Keratinocyte (primary cell): Measurements from ENCODE around the gene MSRB2. TPM values are rescaled to one million over a fixed set of nuclear protein-coding genes. Genes with fewer than 3 reads are reported as not detected.

Experiments
- DNase-seq: peaks from one replicate; pipeline ENCODE4 v3.0.0-alpha.2; 2011; ENCODE audit warnings: low read depth, missing footprints, low spot score
- FAIRE-seq: peaks from 2 replicates; lab custom pipeline; 2011; peaks lifted over from hg19 to GRCh38; lab: Jason Lieb, UNC
- H2AFZ ChIP-seq: 2 replicates; pipeline ENCODE4 v1.6.0; 2012; ENCODE audit warnings: low read length, control low read depth, inconsistent platforms; ENCODE audit not compliant: control insufficient read depth
- H3K27ac ChIP-seq: 2 replicates; pipeline ENCODE4 v1.5.1; 2011; ENCODE audit warnings: low read length; ENCODE audit not compliant: control insufficient read depth, insufficient read depth
- H3K27me3 ChIP-seq: 3 replicates; pipeline ENCODE4 v1.6.0; 2011; ENCODE audit warnings: low read length; ENCODE audit not compliant: control insufficient read depth, insufficient read depth; ENCODE audit errors: extremely low read depth
- H3K36me3 ChIP-seq, 2 experiments: 2 replicates in 1 of 2; 3 replicates in 1 of 2; pipeline ENCODE4 v1.5.1; 2011; ENCODE audit warnings: low read length in 2 of 2, mild to moderate bottlenecking in 1 of 2; ENCODE audit not compliant: control insufficient read depth in 2 of 2, insufficient read depth in 2 of 2; ENCODE audit errors: extremely low read depth in 1 of 2
- H3K4me1 ChIP-seq: 3 replicates; pipeline ENCODE4 v1.5.1; 2011; ENCODE audit warnings: low read length; ENCODE audit not compliant: control insufficient read depth, insufficient read depth; ENCODE audit errors: extremely low read depth
- H3K4me2 ChIP-seq: 3 replicates; pipeline ENCODE4 v1.6.0; 2011; ENCODE audit warnings: low read depth, low read length; ENCODE audit not compliant: control insufficient read depth, insufficient read depth; ENCODE audit errors: extremely low read depth
- H3K4me3 ChIP-seq, 3 experiments: fragments of 200-600 bp in 1 of 3; sonication (generic) in 1 of 3; 2 replicates in 2 of 3; 3 replicates in 1 of 3; pipeline ENCODE4 v1.5.1; 2011 to 2016; ENCODE audit warnings: low read length in 3 of 3, mild to moderate bottlenecking in 3 of 3, control low read depth in 2 of 3, inconsistent platforms in 1 of 3, low read depth in 1 of 3, mixed read lengths in 1 of 3, mixed run types in 1 of 3, moderate library complexity in 1 of 3; ENCODE audit not compliant: control insufficient read depth in 2 of 3, insufficient read depth in 2 of 3; ENCODE audit errors: extremely low read depth in 1 of 3
- H3K79me2 ChIP-seq: 2 replicates; pipeline ENCODE4 v1.6.0; 2012; ENCODE audit warnings: low read length; ENCODE audit not compliant: control insufficient read depth, insufficient read depth
- H3K9ac ChIP-seq: 3 replicates; pipeline ENCODE4 v1.6.0; 2011; ENCODE audit warnings: low read length; ENCODE audit not compliant: control insufficient read depth, insufficient read depth; ENCODE audit errors: extremely low read depth
- H3K9me1 ChIP-seq: 3 replicates; pipeline ENCODE4 v1.6.0; 2011; ENCODE audit warnings: low read length; ENCODE audit not compliant: control insufficient read depth, insufficient read depth; ENCODE audit errors: extremely low read depth
- H3K9me3 ChIP-seq: 2 replicates; pipeline ENCODE4 v1.5.1; 2012; ENCODE audit warnings: low read depth, low read length; ENCODE audit not compliant: control insufficient read depth
- H4K20me1 ChIP-seq: 3 replicates; pipeline ENCODE4 v1.6.0; 2011; ENCODE audit warnings: low read length; ENCODE audit not compliant: control insufficient read depth, insufficient read depth; ENCODE audit errors: extremely low read depth
- CTCF ChIP-seq, 3 experiments: IDR thresholded peaks in 1 of 3; conservative IDR thresholded peaks in 1 of 3; optimal IDR thresholded peaks in 1 of 3; 2 replicates in 2 of 3; 3 replicates in 1 of 3; pipeline versions ENCODE3 to v1.5.1; 2011; ENCODE audit warnings: low read length in 3 of 3, mild to moderate bottlenecking in 3 of 3, moderate library complexity in 2 of 3, control low read depth in 1 of 3, inconsistent platforms in 1 of 3; ENCODE audit not compliant: insufficient read depth in 2 of 3; ENCODE audit errors: extremely low read depth in 1 of 3
- EZH2 ChIP-seq: IDR thresholded peaks from one replicate; pipeline ENCODE4 v1.6.1; 2012; ENCODE audit warnings: inconsistent platforms, mild to moderate bottlenecking, low read length, moderate library complexity
- dilution Hi-C: fragments of 300-500 bp; cut with MboI; formaldehyde crosslinking; loops from one replicate; pipeline ENCODE4 v1.7.0; 2020; ENCODE audit warnings: low sequenced_read_pairs; ENCODE audit not compliant: extremely low pct_ligation_motif_present
- polyA plus RNA-seq, 5 experiments: library from polyadenylated mRNA; depleted of rRNA in 3 of 5; stranded (reverse) in 3 of 5; stranded (forward) in 1 of 5; unstranded in 1 of 5; fragments of >200 nt; gene quantifications; 1 replicate in 1 of 5; 2 replicates in 3 of 5; 3 replicates in 1 of 5; pipeline versions ENCODE4 v1.2.1 to v1.2.3, GENCODE V29; 2011 to 2012; ENCODE audit warnings: missing spikeins in 2 of 5, low read depth in 1 of 5, low replicate concordance in 1 of 5

The MSRB2 gene
- polyA plus RNA-seq, 1 donor (not counting 4 experiments of a cell fraction or from before 2014, with no cell fraction given), result 27.6 TPM

GRCh38 chr10:23136462-23136861 lies 41.1 kb downstream of the MSRB2 start:
- Histone ChIP-seq H3K4me1 (peaks cover 4% of the 10 kb centered on the region), H3K27ac (no peak overlapping the region), H3K9me3 (no peaks in the 10 kb centered on the region), H3K4me3 (no peak overlapping the region), H3K9me1 (no peaks in the 10 kb centered on the region), H3K9ac (no peak overlapping the region), H3K36me3 (no peaks in the 10 kb centered on the region), H3K79me2 (no peaks in the 10 kb centered on the region), H3K4me2 (no peak overlapping the region), H3K27me3 (no peaks in the 10 kb centered on the region), H2AFZ (no peak overlapping the region), H4K20me1 (no peaks in the 10 kb centered on the region)
- DNase-seq (no peak), FAIRE-seq (no peak)
- TF ChIP-seq EZH2, result no peak
- no peak for TF ChIP-seq CTCF (optimal IDR thresholded peaks at IDR 0.05 in 1 of 3, IDR thresholded peaks at IDR 0.05 in 1 of 3, conservative IDR thresholded peaks at IDR 0.05 in 1 of 3; ENCODE audit: extremely low read depth in 1 of 3, insufficient read depth in 2 of 3, low read length in 3 of 3)
- dilution Hi-C loops, result no loop called here

GRCh38 chr10:23139677-23140076 lies 44.3 kb downstream of the MSRB2 start:
- Histone ChIP-seq H3K4me3 (no peak overlapping the region), H3K36me3 (no peaks in the 10 kb centered on the region)
- peak; percentile 62 for FAIRE-seq

More at GRCh38 chr10:23139677-23140076, 44.3 kb downstream of the MSRB2 start:
- peaks cover 10% of the 10 kb centered on the region for H3K4me1 ChIP-seq
- H3K27ac ChIP-seq, result no peak overlapping the region
- no peaks in the 10 kb centered on the region for H3K9me1 ChIP-seq
- H3K79me2 ChIP-seq, result no peaks in the 10 kb centered on the region
- H2AFZ ChIP-seq, result no peak overlapping the region
- DNase-seq, result no peak
- no peaks in the 10 kb centered on the region for H4K20me1 ChIP-seq
- H3K9ac ChIP-seq, result no peak overlapping the region
- H3K27me3 ChIP-seq, result no peaks in the 10 kb centered on the region
- dilution Hi-C loops, result no loop called here
- no peaks in the 10 kb centered on the region for H3K9me3 ChIP-seq
- no peak overlapping the region for H3K4me2 ChIP-seq
- TF ChIP-seq CTCF (optimal IDR thresholded peaks at IDR 0.05 in 1 of 3, IDR thresholded peaks at IDR 0.05 in 1 of 3, conservative IDR thresholded peaks at IDR 0.05 in 1 of 3; ENCODE audit: extremely low read depth in 1 of 3, insufficient read depth in 2 of 3, low read length in 3 of 3) (no peak), EZH2 (no peak)
